ENCODE measurements around the gene LRRC9. TPM values are rescaled to one million over a fixed set of nuclear protein-coding genes. Genes with fewer than 3 reads are reported as not detected.

The LRRC9 gene
- total and polyA plus RNA-seq, 10 of the 15 experiments (the other 5 are each of a cell fraction or from before 2014, with no cell fraction given), result not detected

GRCh38 chr14:59931237-59931636 lies 11.3 kb downstream of the LRRC9 start (continued):
- TF ChIP-seq ZNF592 (IDR thresholded peaks at IDR 0.05) (no peak), STAT3 (IDR thresholded peaks at IDR 0.05; ENCODE audit: low read depth, low read length) (no peak), BCL11A (IDR thresholded peaks at IDR 0.05; ENCODE audit: low read depth, low read length) (no peak), CBX5 (IDR thresholded peaks at IDR 0.05; ENCODE audit: low read depth) (no peak), TCF7 (IDR thresholded peaks at IDR 0.05; ENCODE audit: borderline replicate concordance) (no peak)

- Histone ChIP-seq H3K4me2 (ENCODE audit: control insufficient read depth, insufficient read depth) (no peak overlapping the region), H2AFZ (ENCODE audit: control insufficient read depth, low read depth, low read length) (no peak overlapping the region), H3K27ac (ENCODE audit: control insufficient read depth, insufficient read depth) (no peak overlapping the region), H3K27me3 (replicated peaks in 1 of 2; ENCODE audit: control insufficient read depth in 2 of 2, insufficient read depth in 2 of 2, low read length in 1 of 2) (no peaks in the 10 kb centered on the region), H3K4me3 (no peak overlapping the region), H4K20me1 (ENCODE audit: control insufficient read depth, insufficient read depth) (no peaks in the 10 kb centered on the region), H3K9me3 (replicated peaks; ENCODE audit: control insufficient read depth, insufficient read depth, low read length) (no peaks in the 10 kb centered on the region), H3K36me3 (ENCODE audit: control insufficient read depth in 2 of 2, insufficient read depth in 2 of 2, low read length in 1 of 2) (no peaks in the 10 kb centered on the region), H3K79me2 (ENCODE audit: control insufficient read depth, insufficient read depth, low read length) (no peaks in the 10 kb centered on the region), H3K4me1 (ENCODE audit: control insufficient read depth, insufficient read depth, low read length) (peaks cover 4% of the 10 kb centered on the region; the same call in 1 of the 2 replicates), H3K9ac (ENCODE audit: control insufficient read depth, insufficient read depth, low read length) (no peak overlapping the region)
- CTCF ChIA-PET, result interaction anchor here (1.8 kb wide), 2 partner anchors 13 to 29 kb away, joined by 5 to 7 read pairs; no protein-coding TSS in a partner anchor
- SMC1A ChIA-PET (ENCODE audit: uncharacterized antibody, unreplicated experiment), result interaction anchor here (2.4 kb wide), 1 partner anchor 27 kb away, joined by 8 read pairs; no protein-coding TSS in a partner anchor
- no TSS peak for BruUV-seq (replicated peaks)
- in situ Hi-C loops (cut with MboI), result no loop called here
- no peak for DNase-seq (ENCODE audit: low read depth, low spot score)
- ATAC-seq, result no peak
- POLR2A ChIA-PET, result interaction anchor here (1.1 kb wide), 1 partner anchor 29 kb away, joined by 3 read pairs; no protein-coding TSS in a partner anchor
- RAD21 ChIA-PET (ENCODE audit: unreplicated experiment), result no interaction called here
- 58% methylated on average over 1 of the region's 1 CpG for WGBS (ENCODE audit: insufficient coverage, insufficient replicate concordance, low lambda C conversion rate, missing lambda C conversion rate)
- no peak for FAIRE-seq
- intact Hi-C loops (cut with micrococcal nuclease; ENCODE audit: unreplicated experiment), result no loop called here
- TF ChIP-seq CBX3 (IDR thresholded peaks at IDR 0.05; ENCODE audit: borderline replicate concordance, low read depth) (no peak), ZBTB4 (CRISPR knock-in tag; IDR thresholded peaks at IDR 0.05) (no peak), IRF5 (IDR thresholded peaks at IDR 0.05; ENCODE audit: borderline replicate concordance) (no peak), SREBF2 (IDR thresholded peaks at IDR 0.05; ENCODE audit: low read length) (no peak), RAD21 (IDR thresholded peaks at IDR 0.05; ENCODE audit: insufficient read depth, low read depth, low read length) (no peak), TCF3 (IDR thresholded peaks at IDR 0.05; ENCODE audit: borderline replicate concordance, insufficient read depth, low read depth, low read length) (no peak), STAT1 (conservative IDR thresholded peaks at IDR 0.05) (no peak), MEF2B (IDR thresholded peaks at IDR 0.05; ENCODE audit: partially characterized antibody, poor library complexity, severe bottlenecking) (no peak), SMC3 (IDR thresholded peaks at IDR 0.05; ENCODE audit: borderline replicate concordance, low read length) (no peak), JUNB (IDR thresholded peaks at IDR 0.05) (no peak), MXI1 (IDR thresholded peaks at IDR 0.05; ENCODE audit: low read depth, low read length) (no peak)
Measured at GRCh38 chr14:59936145-59936544, 16.2 kb downstream of the LRRC9 start.
